HG02840 (cell line): ENCODE measurements around the gene TIGAR.

Experiments used
- ATAC-seq: cut with Tn5 transposase; IDR thresholded peaks from one replicate; pipeline ENCODE4 v1.9.1; 2021; ENCODE audit warnings: mild to moderate bottlenecking, moderate library complexity, moderate number of reproducible peaks; ENCODE audit not compliant: unreplicated experiment, low FRiP score

Gene TIGAR

GRCh38 chr12:4282103-4282891, 38.7 kb upstream of the TIGAR start:
- no peak for ATAC-seq

DNA sequence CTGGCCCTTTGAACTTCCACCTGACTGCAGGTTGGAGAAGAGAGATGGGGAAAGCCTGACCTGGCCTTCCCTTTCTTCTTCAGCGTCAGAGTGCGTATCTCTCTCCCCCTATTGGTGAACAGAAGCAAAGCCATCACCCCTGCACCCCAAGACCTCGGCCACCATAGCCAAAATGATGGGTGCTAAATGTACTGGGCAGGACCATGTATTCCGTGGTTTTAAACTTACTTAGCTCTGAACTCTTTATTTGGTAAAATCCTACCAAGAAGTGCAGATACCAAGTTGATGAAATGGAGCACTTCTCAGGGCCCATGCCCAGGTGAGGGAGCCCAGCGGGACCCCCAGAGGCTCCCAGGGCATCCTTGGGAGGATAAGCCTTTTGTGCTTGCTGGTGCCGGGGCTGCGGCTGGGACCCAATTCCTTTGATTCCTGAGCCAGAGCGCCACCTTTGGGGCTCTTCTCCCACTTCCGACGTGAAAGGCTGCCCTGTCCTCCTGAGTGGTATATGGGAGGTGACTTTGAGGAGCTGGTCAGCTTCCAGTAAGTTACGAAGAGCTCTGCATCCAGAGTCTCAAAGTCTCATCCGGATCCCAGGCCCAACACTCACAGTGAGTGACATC, 38.0 kb upstream of the TIGAR start:
- no peak for ATAC-seq

- no peak for ATAC-seq
These were observed 37.3 kb upstream of the TIGAR start for GRCh38 chr12:4283512-4284255.

DNA sequence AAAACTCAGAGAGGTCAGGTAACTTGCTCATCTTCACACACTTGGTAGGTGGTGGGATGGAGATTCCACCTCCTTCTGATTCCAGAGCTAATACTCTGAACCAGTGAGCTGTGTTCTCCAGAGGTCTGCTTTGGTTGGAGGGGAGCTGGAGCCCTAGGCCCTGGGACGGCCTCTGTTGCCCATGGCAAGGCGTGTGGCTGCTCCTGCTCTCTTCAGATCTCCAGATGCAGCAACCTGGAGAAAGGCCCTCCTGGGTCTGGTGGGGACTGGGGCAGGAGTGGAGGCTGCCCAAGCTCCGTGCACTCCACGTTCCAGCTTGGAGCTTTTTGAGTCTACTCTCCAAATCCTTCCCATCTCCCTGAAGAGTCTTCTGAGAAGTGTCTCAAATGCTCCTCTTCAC, 36.7 kb upstream of the TIGAR start:
- no peak for ATAC-seq

GRCh38 chr12:4285070-4285469, 35.9 kb upstream of the TIGAR start:
- no peak for ATAC-seq

DNA sequence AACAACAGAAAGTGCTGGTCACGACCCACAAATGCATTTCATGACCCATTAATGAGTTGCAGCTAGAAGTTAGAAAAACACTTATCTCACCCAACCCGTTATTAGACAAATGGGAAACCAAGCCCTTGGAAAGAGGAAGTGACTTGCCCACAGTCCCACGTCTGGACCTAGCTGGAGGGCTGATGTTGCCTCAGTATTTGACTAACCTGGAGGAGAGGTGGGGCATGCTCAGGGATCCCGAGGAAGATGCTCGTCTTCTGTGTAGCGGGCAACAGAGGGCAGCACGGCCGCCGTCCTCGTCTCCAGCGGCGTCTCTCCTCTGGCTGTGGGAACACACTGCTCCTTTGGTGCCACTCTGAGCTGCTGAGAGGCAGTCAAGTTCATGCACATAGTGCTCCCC, 34.8 kb upstream of the TIGAR start:
- no peak for ATAC-seq

DNA sequence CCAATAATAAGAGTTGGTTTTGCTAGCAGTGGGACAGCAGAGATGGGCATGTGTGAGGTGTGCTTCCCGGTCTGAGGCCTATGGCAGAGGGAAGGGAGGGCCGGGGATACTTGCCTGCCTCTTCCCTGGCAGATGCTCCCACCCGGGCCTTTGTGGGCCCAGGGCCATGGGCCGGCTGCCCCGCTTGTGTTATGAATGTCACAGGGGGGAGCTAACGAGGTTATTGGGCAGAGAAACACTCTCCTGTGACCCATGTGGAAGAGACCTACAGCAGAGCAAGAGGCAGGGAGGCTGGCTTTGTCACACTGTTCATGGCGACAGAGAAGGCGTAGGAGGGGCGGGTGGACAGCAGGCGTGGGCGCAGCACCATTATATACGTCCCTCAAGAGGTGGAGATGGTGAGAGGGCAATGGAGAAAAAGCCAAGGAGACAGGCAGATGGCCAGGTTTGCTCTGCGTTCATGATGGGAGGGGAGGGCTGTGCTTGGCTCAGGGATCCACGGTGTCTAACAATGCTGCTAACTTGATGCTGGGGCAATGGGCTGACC, 34.2 kb upstream of the TIGAR start:
- no peak for ATAC-seq

DNA sequence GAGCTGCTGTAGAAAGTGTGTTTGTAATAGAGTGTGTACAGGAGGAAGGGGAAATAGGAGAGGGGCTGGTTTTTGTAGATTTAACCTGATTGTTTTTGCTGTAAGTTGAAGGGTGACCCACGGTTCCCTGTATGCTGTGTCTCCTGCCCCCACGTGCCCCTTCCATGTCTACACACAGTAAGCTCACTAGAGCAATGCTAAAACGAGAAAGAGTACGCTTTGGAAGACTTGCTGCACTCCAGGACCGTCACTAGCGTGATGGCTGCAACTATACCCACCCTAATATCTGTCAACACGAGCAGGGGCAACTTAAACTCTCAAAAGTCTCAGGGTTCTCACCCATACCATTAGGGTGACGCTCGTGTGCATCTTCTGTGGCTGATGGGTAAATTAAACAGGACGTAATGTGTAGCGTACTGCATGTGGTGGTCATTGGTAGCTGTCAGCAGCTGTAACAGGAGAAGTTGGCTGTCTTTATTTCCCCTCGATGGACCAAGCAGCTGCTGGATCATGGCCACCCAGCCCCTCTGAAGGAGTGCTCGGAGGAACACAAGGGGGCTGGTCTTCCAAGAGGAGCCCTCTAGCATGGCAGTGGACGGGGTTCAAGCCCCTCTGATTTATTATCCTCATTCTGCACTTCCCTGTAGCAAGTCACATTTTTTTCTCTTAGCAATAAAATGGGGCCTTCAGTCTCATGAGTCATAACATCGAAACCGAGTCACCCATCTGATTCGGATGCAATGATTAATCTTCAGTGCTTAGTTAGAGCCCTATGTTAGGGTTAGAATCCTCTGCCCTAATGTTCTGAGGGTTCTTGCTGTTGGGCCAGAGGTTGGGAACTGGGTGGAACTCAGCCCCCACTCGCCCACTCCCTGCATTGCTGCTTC, 33.4 kb upstream of the TIGAR start:
- ATAC-seq, result no peak

DNA sequence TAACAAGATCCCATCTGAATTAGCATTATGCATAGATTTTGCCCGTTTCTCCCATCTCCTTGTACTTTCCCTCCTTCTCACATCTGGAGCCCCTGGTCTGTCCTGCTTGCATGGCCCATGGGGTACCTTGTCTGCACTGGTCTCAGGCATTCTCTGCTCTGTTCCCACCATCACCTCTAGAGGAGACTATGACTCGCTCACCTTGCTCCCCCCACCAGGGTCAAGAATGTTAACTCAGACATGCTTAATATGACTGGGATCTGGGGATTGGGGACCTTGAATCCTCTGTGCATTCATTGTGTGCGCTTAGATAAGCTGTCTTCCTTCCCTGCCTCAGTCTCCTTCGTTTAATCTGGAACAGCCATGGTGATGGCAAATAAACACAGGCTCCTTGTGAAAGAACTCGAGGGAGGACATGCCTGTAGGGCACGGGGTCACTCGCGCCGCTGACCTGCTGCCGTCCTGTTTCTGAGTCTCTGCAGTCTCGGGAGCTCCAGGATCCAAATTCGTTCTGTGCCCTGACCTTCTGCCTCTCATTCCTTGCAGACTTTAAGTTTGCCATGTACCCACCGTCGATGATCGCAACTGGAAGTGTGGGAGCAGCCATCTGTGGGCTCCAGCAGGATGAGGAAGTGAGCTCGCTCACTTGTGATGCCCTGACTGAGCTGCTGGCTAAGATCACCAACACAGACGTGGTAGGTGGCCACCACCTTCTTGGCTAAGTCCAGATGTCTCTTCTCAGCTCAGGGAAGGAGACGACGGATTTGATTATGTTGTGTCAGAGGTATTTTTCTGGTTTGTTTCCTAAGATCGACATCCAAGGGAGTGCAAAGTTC, 32.5 kb upstream of the TIGAR start:
- no peak for ATAC-seq

DNA sequence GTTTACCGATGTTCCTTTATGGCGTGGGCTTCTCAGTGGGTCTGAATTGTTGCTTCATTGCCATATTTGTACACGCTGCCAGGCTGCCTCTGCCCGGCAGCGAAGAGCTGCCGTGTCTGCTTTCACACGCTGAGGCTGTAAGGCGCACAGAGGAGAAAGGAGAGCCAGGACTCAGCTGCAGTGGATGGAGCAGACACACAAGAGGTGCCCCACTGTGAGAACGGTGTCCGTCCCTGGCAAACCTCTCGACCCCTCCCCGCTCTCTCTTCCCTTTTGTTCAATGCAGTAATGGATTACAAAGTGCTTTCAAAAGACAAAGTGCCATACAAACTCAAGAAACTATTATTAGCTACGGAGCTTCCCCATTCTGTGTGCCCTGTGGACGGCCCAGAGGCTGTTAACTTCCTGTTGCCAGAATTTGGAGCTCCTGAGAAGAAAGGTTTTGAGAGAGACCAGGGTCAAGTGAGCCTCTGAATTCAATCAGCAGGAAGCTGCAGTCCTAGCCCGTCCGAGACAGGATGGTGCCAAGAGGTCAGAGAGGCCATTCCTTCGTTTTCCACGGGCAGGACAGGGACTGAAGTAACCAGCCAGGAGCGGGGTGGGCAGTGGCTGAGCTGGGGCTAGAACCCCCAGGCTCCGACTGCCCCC, 31.7 kb upstream of the TIGAR start:
- no peak for ATAC-seq

DNA sequence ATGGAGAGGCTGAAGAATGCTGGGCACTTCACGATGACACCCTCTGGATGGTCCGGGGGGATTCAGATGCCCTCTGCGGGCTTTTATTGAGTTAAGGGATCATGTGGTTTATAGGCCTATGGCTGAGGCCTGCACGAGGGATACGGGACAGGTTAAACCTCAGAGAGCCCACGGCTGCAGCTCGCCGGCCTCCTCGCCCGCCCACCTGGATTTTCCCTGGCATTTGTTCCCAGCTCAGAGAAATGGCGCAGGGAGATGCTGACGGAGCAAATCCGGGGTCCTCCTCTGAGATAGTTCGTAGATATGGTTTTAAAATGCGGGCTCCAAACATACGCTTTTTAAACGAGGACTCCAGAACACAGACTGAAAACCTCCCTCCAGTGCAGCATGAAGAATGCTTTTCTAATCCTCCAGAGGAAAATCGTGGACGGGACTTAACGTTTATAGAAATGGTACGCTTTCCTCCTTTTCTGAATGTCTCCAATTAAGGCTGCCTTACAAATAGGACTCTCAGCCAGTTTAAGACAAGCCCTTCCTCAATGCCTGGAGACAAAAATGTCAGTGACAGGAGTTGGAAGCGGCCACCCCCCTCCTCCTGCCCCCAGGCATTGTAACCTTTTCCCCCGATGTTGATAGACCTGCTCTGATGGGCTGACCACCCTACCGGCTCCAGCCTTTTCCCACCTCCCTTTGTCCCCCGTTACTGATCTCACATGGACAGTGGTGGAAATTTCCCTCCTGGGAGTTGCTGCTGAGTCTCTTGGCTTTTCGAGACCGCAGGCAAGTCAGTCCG, 30.8 kb upstream of the TIGAR start:
- no peak for ATAC-seq

DNA sequence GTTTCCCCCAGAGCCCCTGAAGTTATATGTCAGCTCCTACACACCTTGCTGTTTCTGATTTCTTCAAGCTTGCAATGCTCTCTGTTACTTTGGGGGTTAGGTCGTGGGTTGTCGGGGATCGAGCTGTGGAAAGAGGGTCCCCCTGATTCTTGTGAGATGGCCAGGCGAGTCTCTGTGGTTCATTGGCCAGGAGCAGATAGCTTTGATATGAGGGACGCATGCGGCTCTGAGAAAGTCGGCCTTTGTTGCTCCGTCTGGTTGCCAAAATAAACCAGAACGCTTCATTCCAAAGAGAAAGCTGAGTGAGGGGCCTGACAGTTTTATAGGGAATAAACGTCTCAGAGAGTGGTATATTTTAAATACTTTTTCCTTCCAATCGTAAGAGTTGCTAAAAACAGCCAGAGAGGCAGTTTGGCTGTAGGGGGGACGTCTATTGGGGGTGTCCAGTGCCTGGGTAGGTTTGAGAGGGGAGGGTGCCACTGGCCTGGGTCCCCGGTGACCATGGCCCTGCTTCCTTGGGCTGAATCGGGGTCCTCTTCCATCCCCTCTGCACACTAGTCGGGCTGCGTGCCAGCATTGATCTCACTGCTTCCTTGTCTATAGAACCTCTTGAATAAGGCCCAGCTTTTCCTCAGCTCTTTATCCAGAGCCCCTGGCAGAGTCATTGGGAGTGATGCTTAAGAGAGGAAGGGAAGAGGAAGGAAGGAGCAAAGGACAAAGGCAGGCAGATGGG, 28.5 kb upstream of the TIGAR start:
- no peak for ATAC-seq

DNA sequence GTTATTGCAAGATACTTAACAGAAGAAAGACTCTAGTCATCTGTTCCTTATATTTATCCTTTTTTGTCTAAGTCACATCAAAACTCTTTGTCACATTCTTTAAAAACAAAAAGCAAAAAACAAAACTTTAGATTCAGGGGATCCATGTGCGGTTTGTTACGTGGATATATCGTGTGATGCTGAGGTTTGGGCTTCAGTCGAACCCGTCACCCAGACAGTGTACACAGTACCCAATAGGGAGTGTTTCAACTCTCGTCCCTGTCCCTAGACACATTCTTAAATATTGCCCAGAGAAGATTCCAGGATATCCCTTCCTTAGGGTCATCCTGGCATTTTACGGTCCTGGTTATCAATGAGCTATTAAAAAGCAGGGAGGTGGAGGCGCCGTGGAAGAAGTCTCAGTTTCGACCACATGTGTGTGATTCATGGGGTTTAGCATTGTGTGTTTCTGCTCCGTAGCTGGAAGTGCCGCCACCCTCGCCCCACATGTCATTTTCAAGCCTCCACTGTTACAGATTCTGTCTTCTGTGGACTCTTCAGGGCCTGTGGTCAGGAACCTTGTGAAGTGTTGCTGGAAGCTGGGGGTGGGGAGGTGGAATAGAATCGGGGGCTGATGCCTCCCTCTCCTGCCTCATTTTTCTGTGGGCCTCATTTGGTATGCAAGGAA, 27.6 kb upstream of the TIGAR start:
- no peak for ATAC-seq

- no peak for ATAC-seq
These were observed 27.0 kb upstream of the TIGAR start for GRCh38 chr12:4293966-4294505.

DNA sequence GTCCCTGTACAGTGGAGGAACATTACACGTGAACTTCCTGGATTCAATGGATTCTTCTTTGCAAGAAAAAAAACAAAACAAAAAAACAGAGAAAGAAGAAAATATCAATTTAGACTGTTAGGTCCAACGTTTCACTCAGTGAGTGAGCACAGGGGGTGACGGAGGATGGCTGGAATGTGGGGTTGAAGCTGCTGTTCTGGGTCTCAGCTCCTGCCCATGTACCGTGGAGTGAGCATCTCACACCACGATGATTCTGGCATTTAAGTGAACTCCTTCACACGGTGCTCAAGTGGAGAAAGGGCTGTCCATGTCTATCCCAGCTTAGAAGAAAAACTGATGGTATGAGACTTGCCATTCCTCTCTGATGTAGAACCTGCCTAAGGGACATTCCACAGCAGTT, 24.3 kb upstream of the TIGAR start:
- no peak for ATAC-seq

- ATAC-seq, result no peak
These were observed 23.4 kb upstream of the TIGAR start for GRCh38 chr12:4297617-4298016.

- no peak for ATAC-seq
These were observed 20.1 kb upstream of the TIGAR start for GRCh38 chr12:4300883-4301282.
